Chondrocyte (in vitro differentiated cells): ENCODE measurements around the gene SSB. TPM values are rescaled to one million over a fixed set of nuclear protein-coding genes. Genes with fewer than 3 reads are reported as not detected.
"Not testable (repeated sequence)": the region's sequence is repeated elsewhere in the genome, so short reads cannot be mapped to it uniquely, and the experiment has no call there.

Experiments used
- DNase-seq: peaks from one replicate; pipeline ENCODE4 v3.0.0; 2021; ENCODE audit warnings: mixed read lengths, low spot score
- H3K27ac Mint-ChIP-seq: one replicate; pipeline ENCODE4 v1.8.0; 2021; ENCODE audit warnings: mild to moderate bottlenecking, moderate library complexity, mixed read lengths; ENCODE audit not compliant: unreplicated experiment
- H3K27me3 Mint-ChIP-seq: 2 replicates; pipeline ENCODE4 v1.8.0; 2021; ENCODE audit warnings: low read depth, mixed read lengths
- H3K36me3 Mint-ChIP-seq: 2 replicates; pipeline ENCODE4 v1.8.0; 2021; ENCODE audit warnings: low read depth, mixed read lengths
- H3K4me1 Mint-ChIP-seq: 2 replicates; pipeline ENCODE4 v1.8.0; 2021; ENCODE audit warnings: low read depth, mild to moderate bottlenecking, mixed read lengths
- H3K4me3 Mint-ChIP-seq: one replicate; pipeline ENCODE4 v1.8.0; 2021; ENCODE audit warnings: mild to moderate bottlenecking, moderate library complexity, mixed read lengths; ENCODE audit not compliant: unreplicated experiment
- H3K9me3 Mint-ChIP-seq: 2 replicates; pipeline ENCODE4 v1.8.0; 2021; ENCODE audit warnings: low read depth, mixed read lengths
- CTCF ChIP-seq: fragments of 200-600 bp; sonication (generic); IDR thresholded peaks from 2 replicates; pipeline ENCODE4 v1.5.0; 2021; ENCODE audit warnings: antibody characterized with exemption, mild to moderate bottlenecking, moderate library complexity
- total RNA-seq: library from RNA; stranded (reverse); gene quantifications from 3 replicates; pipeline ENCODE4 v1.2.1, GENCODE V29; 2021

Gene SSB
- total RNA-seq, 1 donor from 2014 or later, result 95.1 TPM

- H3K9me3 Mint-ChIP-seq, result no peaks in the 10 kb centered on the region
- H3K27me3 Mint-ChIP-seq, result no peaks in the 10 kb centered on the region
- no peaks in the 10 kb centered on the region for H3K36me3 Mint-ChIP-seq
- H3K27ac Mint-ChIP-seq, result no peak overlapping the region
- H3K4me1 Mint-ChIP-seq, result peaks cover 13% of the 10 kb centered on the region
- TF ChIP-seq CTCF, result no peak
- H3K4me3 Mint-ChIP-seq, result no peak overlapping the region
- DNase-seq, result no peak
Measured at GRCh38 chr2:169849710-169850109, 51.0 kb downstream of the SSB start.

- TF ChIP-seq CTCF, result no peak
Measured at GRCh38 chr2:169853041-169853668, 54.5 kb downstream of the SSB start.

DNA sequence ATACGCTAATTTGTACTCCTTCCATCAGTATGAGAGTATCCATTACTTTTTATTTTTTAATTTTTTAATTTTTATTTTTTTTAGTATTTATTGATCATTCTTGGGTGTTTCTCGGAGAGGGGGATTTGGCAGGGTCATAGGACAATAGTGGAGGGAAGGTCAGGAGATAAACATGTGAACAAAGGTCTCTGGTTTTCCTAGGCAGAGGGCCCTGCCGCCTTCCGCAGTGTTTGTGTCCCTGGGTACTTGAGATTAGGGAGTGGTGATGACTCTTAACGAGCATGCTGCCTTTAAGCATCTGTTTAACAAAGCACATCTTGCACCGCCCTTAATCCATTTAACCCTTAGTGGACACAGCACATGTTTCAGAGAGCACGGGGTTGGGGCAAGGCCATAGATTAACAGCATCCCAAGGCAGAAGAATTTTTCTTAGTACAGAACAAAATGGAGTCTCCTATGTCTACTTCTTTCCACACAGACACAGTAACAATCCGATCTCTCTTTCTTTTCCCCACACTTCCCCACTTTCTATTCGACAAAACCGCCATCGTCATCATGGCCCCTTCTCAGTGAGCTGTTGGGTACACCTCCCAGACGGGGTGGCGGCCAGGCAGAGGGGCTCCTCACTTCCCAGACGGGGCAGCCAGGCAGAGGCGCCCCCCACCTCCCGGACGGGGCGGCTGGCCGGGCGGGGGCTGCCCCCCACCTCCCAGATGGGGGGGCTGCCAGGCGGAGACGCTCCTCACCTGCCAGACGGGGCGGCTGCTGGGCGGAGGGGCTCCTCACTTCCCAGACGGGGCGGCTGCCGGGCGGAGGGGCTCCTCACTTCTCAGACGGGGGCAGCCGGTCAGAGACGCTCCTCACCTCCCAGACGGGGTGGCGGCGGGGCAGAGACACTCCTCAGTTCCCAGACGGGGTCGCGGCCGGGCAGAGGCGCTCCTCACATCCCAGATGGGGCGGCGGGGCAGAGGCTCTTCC is 56.9 kb downstream of the SSB start:
- not testable (repeated sequence) for DNase-seq, H3K27ac Mint-ChIP-seq, H3K27me3 Mint-ChIP-seq, H3K36me3 Mint-ChIP-seq, H3K4me3 Mint-ChIP-seq, H3K4me1 Mint-ChIP-seq, H3K9me3 Mint-ChIP-seq

More at GRCh38 chr2:169853041-169853668, 54.5 kb downstream of the SSB start:
- no peak for DNase-seq
- H3K27ac Mint-ChIP-seq, result no peak overlapping the region
- no peaks in the 10 kb centered on the region for H3K4me1 Mint-ChIP-seq
- no peaks in the 10 kb centered on the region for H3K9me3 Mint-ChIP-seq
- no peaks in the 10 kb centered on the region for H3K36me3 Mint-ChIP-seq
- H3K4me3 Mint-ChIP-seq, result no peak overlapping the region
- H3K27me3 Mint-ChIP-seq, result no peaks in the 10 kb centered on the region

GRCh38 chr2:169859423-169859822 is 60.8 kb downstream of the SSB start:
- H3K27me3 Mint-ChIP-seq, result no peaks in the 10 kb centered on the region
- no peak overlapping the region for H3K4me3 Mint-ChIP-seq
- peaks cover 22% of the 10 kb centered on the region for H3K4me1 Mint-ChIP-seq
- H3K27ac Mint-ChIP-seq, result no peak overlapping the region
- no peaks in the 10 kb centered on the region for H3K36me3 Mint-ChIP-seq
- no peak for TF ChIP-seq CTCF
- no peak for DNase-seq
- no peaks in the 10 kb centered on the region for H3K9me3 Mint-ChIP-seq

GRCh38 chr2:169860149-169860548 is 61.5 kb downstream of the SSB start:
- no peaks in the 10 kb centered on the region for H3K36me3 Mint-ChIP-seq
- no peak for TF ChIP-seq CTCF
- H3K9me3 Mint-ChIP-seq, result no peaks in the 10 kb centered on the region
- no peak for DNase-seq
- no peaks in the 10 kb centered on the region for H3K27me3 Mint-ChIP-seq
- H3K4me3 Mint-ChIP-seq, result no peak overlapping the region
- H3K27ac Mint-ChIP-seq, result no peak overlapping the region
- peaks cover 23% of the 10 kb centered on the region for H3K4me1 Mint-ChIP-seq

Other genes with a start within 250 kb of the SSB start
- 17.4 to 24.5 TPM (median 19.0 TPM) in 3 replicates for gene FASTKD1, start 225.0 kb upstream of the SSB start, total RNA-seq
- gene PPIG, start 214.5 kb upstream of the SSB start, total RNA-seq, result 34.6 to 44.3 TPM (median 34.8 TPM) in 3 replicates
- gene CFAP210, start 104.5 kb upstream of the SSB start, total RNA-seq, result 0.19 TPM in 1 of 3 replicates, not detected in the others
- gene PHOSPHO2, start 104.4 kb upstream of the SSB start, total RNA-seq, result 3.0 to 4.2 TPM (median 3.3 TPM) in 3 replicates
- 3.8 to 9.6 TPM (median 8.9 TPM) in 3 replicates for gene KLHL23, start 65.0 kb upstream of the SSB start, total RNA-seq
- gene METTL5, start 26.0 kb downstream of the SSB start, total RNA-seq, result 43.5 to 47.6 TPM (median 45.2 TPM) in 3 replicates
- gene UBR3, start 28.6 kb downstream of the SSB start, total RNA-seq, result 30.9 to 44.0 TPM (median 32.4 TPM) in 3 replicates